Measurements from ENCODE around the gene PDIK1L. TPM values are rescaled to one million over a fixed set of nuclear protein-coding genes. Genes with fewer than 3 reads are reported as not detected.

PDIK1L gene
- total RNA-seq, 3 donors from 2014 or later = 9.2 to 17.3 (median 9.3) TPM

DNA sequence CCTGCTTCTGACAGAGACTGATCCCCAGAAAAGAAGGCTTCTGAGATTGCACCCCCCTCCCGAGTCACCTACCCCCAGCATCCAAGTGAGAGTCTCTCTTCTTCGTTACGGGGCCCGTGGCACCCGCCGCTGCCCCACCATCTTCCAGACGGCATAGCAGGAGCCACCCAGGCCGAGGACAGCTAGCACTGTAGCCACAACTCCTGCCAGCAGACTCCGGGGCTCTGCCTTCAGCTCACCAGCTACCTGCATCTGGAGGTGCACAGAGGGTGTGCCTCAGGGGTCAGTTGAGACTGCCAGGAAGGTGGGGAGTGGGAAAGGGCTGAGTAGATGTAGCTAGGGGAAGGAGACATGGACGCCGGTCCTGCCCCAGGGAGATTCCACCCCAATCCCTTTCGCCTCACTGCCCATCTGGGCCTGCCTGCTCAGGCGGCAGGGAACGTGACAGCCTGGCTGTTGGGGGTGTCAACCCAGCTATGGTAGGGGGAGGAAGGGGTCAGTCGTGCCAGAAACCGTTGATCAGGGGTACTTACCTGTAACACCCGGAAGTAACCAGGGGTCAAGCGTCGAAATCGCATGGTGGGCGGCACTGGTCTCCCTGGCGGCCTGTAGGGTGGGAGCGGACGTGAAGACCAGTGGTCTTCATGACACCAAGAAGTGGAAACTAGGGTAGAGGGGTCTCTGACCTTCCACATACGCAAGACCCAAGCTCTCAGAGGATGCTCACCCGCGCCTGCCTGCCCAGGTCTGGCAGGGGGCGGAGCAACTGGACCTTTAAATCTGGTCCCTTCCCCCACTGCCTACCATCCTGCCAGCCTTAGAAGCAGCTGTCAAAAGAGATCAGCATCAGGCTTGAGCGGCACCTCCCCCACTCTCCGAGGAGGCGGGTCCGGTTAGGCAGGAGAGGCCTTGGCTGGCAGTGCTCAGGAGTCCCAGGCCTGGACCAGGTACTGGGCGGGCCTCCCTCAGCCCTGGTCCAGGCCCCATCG is 59.8 kb downstream of the PDIK1L start, which contains the start of gene ZNF593OS:
TSS of gene ZNF593OS (minus strand) at position 749 of the 989 bp plus-strand sequence. CDS start at position 578, 171 bp downstream.
- Histone ChIP-seq H3K36me3 (no peaks in the 10 kb centered on the region), H3K9me3 (no peaks in the 10 kb centered on the region), H3K27ac (peak within 1 kb of the TSS in 1 of 2 donors; percentile 87), H3K4me3 (peak within 1 kb of the TSS; percentile 76 to 89 (median 80)), H3K27me3 (no peaks in the 10 kb centered on the region), H3K4me1 (no peaks in the 10 kb centered on the region)
- DNase-seq (ENCODE audit: low spot score in 2 of 2) = no peak
- TF ChIP-seq, protein P1, sequence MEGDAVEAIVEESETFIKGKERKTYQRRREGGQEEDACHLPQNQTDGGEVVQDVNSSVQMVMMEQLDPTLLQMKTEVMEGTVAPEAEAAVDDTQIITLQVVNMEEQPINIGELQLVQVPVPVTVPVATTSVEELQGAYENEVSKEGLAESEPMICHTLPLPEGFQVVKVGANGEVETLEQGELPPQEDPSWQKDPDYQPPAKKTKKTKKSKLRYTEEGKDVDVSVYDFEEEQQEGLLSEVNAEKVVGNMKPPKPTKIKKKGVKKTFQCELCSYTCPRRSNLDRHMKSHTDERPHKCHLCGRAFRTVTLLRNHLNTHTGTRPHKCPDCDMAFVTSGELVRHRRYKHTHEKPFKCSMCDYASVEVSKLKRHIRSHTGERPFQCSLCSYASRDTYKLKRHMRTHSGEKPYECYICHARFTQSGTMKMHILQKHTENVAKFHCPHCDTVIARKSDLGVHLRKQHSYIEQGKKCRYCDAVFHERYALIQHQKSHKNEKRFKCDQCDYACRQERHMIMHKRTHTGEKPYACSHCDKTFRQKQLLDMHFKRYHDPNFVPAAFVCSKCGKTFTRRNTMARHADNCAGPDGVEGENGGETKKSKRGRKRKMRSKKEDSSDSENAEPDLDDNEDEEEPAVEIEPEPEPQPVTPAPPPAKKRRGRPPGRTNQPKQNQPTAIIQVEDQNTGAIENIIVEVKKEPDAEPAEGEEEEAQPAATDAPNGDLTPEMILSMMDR (IDR thresholded peaks at IDR 0.05) = no peak
- TF ChIP-seq POLR2A (IDR thresholded peaks at IDR 0.05) (no peak), POLR2AphosphoS5 (IDR thresholded peaks at IDR 0.05) (no peak)
- intact Hi-C loops (cut with DNase I; ENCODE audit: low total_unique reads) = no loop called here

Other genes with a start within 250 kb of the PDIK1L start
- gene PAQR7, start 236.1 kb upstream of the PDIK1L start, total RNA-seq = 1 to 10 TPM; 4.2 to 8.2 (median 7.2) TPM
- 10 to 100 TPM; 23.9 to 33.8 (median 28.4) TPM for gene STMN1, start 205.4 kb upstream of the PDIK1L start, total RNA-seq
- 10 to 100 TPM in 1 of 3 donors, 1 to 10 TPM in 2; 8.2 to 19.9 (median 9.8) TPM for gene PAFAH2, start 113.8 kb upstream of the PDIK1L start, total RNA-seq
- gene EXTL1, start 90.0 kb upstream of the PDIK1L start, total RNA-seq = 1 to 10 TPM in 1 of 3 donors, under 1 TPM in 1, not detected in 1; 0.98 to 2.8 TPM
- 1 to 10 TPM in 1 of 3 donors, under 1 TPM in 2; 0.16 to 1.3 (median 0.33) TPM for gene SLC30A2, start 65.7 kb upstream of the PDIK1L start, total RNA-seq
- 1 to 10 TPM in 2 of 3 donors, not detected in 1; 2.2 to 4.0 TPM for gene TRIM63, start 44.2 kb upstream of the PDIK1L start, total RNA-seq
- 1 to 10 TPM; 3.4 to 9.1 (median 6.2) TPM for gene FAM110D, start 47.3 kb downstream of the PDIK1L start, total RNA-seq
- not detected for gene C1orf232, start 57.1 kb downstream of the PDIK1L start, total RNA-seq
- 10 to 100 TPM; 26.4 to 39.7 (median 31.9) TPM for gene ZNF593, start 58.1 kb downstream of the PDIK1L start, total RNA-seq
- not detected for gene ZNF593OS, start 60.0 kb downstream of the PDIK1L start, total RNA-seq
- gene CNKSR1, start 65.7 kb downstream of the PDIK1L start, total RNA-seq = 10 to 100 TPM in 2 of 3 donors, 1 to 10 TPM in 1; 2.2 to 28.2 (median 22.3) TPM
- not detected for gene CATSPER4, start 78.8 kb downstream of the PDIK1L start, total RNA-seq
- 10 to 100 TPM in 1 of 3 donors, 1 to 10 TPM in 2; 4.8 to 11.7 (median 7.5) TPM for gene CEP85, start 122.4 kb downstream of the PDIK1L start, total RNA-seq
- gene SH3BGRL3, start 168.3 kb downstream of the PDIK1L start, total RNA-seq = 10 to 100 TPM; 27.5 to 55.7 (median 50.1) TPM
- gene UBXN11, start 194.8 kb downstream of the PDIK1L start, total RNA-seq = 10 to 100 TPM; 15.0 to 25.5 (median 24.9) TPM
- gene CD52, start 206.1 kb downstream of the PDIK1L start, total RNA-seq = 10 to 100 TPM in 2 of 3 donors, 1 to 10 TPM in 1; 8.3 to 12.8 (median 12.3) TPM
- under 1 TPM in 1 of 3 donors, not detected in 2; 0.66 TPM for gene CRYBG2, start 242.3 kb downstream of the PDIK1L start, total RNA-seq

All from breast epithelium (tissue), 4 donors.